ENCODE data around the gene MAPK4.
"Not testable (repeated sequence)": the region's sequence is repeated elsewhere in the genome, so short reads cannot be mapped to it uniquely, and the experiment has no call there.

The MAPK4 gene

DNA sequence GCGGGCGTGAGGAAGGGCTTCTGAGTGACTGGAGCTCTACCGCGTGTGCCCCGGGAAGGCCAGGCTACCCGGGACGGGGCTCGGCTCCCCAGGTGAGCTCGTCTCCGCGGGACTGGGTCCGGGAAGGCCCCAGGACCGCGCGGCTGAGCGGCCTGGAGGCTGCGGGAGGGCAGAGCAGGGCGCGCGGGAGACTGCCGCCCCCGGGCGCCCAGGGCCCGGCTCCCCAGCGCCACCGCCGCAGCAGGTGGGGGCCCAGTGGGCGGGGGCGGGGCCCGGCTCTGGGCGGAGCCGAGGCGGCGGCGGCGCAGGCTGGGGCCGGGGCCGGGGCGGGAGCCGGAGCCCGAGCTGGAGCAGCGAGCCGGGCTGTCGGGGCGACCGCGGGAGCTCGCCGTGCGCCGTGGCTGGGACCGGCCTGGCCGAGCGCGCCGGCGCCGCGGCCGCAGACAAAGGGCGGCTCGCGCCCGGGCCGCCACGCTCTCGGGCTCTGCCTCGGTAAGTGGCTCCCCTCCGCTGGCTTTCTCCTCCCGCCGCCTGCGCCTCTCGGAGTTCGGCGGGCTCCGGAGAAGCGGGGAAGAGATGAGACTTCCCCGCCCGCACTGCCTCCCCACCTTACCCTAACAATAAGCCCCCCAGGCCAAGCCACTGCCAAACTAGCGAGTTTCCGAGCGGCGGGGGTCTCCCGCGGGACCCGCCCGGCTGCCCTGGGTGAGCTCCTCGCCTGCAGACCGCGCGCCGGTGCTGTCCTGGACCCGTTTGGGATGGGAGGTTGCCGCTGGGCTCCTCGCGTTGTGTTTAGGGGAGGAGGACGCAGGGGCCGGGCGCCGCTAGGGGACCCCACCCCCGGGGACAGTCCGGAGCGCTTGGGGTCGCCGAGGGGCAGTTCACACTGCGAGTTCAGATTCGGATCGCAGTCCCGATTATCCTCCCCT lies at the start of gene MAPK4:
TSS of gene MAPK4 (plus strand) at position 336 of the 929 bp plus-strand sequence. CDS start 103,872 bp downstream, outside the sequence.
- DNase-seq, result peak; percentile 67

DNA sequence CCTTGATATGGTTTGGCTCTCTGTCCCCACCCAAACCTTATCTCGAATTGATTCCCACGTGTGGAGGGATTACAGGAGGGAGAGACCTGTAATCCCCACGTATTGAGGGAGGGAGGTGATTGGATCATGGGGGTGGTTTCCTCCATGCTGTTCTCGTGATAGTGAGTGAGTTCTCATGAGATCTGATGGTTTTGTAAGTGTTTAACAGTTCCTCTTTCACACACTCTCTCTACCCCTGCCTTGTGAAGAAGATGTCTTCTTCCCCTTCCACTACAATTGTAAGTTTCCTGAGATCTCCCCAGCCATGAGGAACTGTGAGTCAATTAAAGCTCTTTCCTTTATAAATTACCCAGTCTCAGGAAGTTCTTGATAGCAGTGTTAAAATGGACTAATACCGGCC lies 42.6 kb upstream of the MAPK4 start:
- not testable (repeated sequence) for DNase-seq

DNA sequence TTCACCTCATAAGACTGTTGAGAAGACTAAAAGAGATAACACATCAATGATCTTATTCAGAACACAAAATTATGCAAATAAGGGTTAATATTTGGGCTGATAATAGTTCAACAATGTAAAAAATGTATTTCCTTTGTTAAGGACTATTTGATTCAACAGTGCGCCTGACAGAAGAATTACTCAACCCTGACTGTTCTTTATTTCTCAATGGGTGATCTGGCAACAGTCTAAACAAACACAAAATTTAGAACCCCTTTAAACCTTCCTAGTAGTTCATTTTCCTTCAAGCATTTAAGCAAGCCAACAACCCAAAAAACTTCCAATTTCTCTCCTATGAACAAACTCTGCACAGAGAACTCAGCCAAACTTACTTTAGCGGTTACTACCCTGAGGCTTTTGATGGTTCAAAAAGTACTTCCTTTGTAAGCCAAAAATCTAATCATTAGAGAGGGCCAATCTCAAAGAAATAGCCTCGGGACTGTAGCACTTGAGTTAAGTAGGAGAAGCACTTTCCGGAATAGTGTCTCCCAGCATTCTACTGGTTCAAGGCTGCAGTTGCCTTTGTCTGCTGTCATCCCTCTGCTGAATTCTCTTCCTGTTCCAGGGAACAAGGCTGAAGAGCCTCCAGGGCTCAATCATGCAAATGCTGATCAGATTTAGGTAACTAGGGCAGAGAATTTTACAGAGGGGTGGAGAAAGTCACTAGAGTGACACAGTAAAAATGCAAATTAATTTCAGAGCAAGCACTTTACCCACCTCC lies 40.9 kb upstream of the MAPK4 start:
- peak; percentile 80 for DNase-seq

DNA sequence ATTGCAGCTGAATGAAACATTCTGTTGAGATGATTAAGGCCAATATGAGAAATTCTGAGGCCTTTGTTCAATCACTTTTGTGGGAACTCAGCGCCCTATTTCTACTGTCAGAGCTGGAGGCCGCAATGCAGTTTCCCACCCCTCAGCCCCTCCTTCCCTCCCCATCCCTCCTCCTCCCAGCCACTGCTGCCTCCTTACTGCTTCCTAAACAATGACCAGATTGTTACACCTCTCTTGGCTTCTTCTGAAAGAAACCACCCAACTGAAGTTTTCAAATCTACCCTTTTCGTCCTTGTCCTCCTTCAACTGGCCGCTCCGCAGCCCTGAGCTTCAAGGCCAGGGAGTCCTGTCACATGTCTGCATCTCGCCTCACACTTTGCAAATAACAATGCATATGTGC lies 36.7 kb upstream of the MAPK4 start:
- no peak for DNase-seq

DNA sequence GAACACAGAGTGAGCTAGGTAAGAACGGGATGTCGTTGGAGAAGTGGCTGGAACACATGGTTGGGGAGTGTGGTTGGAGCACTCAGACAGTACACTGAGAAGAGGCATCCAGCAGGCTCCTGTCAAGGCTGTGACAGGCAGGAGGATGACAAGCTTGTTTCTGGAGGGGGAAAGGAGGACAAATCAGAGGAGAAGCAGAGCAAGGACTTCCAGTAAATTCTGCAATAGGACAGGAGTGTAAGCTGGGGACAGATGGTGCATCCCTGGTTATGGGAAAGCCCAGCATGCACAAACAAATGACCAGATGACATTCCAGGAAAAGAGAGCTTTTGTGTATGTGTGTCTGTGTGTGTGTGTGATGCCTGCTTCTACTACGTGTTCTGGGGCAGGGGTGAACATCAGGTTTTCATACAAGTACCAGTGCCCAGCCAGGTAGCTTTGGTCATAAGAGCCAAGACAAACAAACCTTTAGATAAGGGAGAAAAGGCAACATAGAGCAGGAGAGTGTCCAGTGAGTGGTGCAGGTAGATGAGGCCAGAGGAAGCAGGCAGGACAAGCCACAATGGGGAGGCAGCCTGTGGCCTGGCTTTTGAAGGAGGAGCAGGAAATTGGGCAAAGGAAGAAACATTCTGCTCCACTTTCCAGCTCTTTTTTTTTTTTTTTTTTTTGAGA lies 32.1 kb upstream of the MAPK4 start:
- DNase-seq, result no peak

DNA sequence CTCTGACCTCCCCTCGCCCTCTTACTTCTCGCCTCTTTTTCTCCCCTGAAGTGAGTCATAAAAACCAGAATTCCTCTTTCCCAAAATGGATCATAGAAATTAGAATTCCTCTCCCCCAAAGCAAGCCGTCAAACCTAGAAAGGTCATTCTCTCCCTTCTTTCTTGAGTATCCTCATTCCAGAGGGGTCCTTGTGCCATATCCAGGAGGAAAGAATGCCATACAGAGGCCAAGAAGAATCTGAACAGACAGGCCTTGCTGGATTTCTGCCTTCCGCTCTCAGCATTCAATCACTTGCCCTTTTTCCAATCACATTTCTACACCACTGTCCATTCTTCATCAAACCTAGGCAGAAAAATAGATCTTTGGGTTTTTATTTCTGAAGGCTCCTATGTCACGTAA lies 31.1 kb upstream of the MAPK4 start:
- peak; percentile 69 for DNase-seq

DNA sequence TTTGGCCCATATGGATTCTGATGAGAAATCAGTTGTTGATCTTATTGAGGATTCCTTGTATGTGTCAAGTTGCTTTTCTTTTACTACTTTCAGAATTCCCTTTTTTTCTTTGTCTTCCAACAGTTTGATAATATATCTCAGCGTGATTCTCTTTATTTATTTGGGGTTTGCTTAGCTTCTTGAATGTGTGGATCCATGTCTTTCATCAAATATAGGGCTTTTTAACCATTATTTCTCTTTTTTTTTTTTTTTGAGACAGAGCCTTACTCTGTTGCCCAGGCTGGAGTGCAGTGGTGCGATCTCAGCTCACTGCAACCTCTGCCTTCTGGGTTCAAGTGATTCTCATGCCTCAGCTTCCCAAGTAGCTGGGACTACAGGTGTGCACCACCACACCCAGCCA lies 26.1 kb upstream of the MAPK4 start:
- DNase-seq, result not testable (repeated sequence)

DNA sequence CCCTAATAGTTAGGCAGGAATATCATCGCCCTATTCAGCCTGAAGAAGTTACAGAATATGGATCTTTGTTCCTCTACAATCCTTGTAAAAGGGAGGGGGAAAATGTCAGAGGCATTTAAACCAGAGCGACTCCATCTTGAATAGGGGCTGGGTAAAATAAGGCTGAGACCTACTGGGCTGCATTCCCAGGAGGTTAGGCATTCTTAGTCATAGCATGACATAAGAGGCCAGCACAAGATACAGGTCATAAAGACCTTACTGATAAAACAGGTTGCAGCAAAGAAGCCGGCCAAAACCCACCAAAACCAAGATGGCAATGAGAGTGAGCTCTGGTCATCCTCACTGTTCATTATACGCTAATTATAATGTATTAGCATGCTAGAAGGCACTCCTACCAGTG lies 15.4 kb upstream of the MAPK4 start:
- not testable (repeated sequence) for DNase-seq

DNA sequence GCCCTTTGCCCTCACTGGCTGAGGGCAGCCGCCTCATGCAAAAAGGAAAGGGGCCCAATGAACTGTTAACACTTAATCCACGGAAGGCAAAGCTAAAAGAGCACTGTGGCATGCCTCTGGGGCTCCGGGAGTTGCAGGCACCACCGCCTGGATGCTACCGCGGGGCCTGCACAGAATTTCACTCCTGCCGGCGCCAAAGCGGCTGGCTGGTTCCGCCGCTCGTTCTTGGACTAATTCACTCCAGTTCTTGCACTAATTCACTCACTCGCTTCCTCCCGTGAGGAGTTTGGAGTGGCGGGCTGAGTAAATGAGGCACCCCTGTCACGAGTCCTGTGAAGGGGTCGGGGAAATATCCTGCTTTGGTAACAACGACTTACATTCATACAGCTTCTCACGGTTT lies 14.0 kb upstream of the MAPK4 start:
- no peak for DNase-seq

DNA sequence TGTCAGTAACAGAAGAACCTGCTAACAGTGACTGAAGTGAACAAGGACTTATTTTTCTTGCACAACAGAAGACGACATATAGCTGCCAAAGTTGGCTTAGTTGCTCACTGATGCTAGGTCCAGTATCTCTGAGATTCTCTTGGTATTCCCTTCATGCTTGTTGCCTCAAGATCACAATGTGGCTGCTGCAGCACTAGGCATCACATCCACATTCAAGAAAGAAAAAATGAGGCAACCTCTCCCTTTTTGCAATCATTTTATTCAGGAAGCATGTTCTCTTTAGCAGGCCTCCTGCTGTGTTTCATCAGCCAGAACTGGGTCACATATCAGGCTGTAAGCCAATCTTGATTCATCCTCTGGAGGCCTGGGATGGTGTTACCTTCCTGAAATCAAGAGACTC lies 11.7 kb upstream of the MAPK4 start:
- DNase-seq, result no peak

DNA sequence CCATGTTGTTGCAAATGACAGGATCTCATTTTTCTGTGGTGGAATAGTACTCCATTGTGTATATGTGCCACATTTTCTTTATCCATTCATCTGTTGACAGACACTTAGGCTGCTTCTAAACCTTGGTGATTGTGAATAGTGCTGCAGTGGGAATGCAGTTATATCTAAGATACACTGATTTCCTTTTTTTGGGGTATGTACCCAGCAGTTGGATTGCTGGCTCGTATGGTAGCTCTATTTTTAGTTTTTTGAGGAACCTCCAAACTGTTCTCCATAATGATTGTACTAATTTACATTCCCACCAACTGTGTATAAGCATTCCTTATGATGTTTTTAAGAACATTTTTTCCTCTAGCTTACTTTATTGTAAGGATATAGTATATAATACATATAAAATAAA lies 8.2 kb upstream of the MAPK4 start:
- DNase-seq, result not testable (repeated sequence)

DNA sequence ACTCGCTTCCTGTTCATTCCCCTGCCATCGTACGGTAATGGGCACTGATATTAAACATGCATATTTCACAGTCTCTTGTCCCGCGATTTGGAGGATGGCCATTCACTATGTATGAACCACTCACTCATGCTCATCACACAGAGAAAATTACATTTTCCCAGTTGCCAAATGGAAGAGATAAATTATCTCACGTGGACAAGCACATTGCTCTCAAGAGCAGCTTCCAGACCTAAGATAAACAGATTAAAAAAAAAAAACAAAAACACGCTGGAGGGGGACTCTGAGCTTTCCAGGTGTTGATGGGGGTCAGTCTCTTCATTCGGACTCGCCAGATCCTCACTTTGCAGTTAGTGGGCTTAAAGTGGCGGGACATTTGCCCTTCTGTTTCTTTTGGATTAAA lies 1.7 kb upstream of the MAPK4 start:
- DNase-seq, result no peak

DNA sequence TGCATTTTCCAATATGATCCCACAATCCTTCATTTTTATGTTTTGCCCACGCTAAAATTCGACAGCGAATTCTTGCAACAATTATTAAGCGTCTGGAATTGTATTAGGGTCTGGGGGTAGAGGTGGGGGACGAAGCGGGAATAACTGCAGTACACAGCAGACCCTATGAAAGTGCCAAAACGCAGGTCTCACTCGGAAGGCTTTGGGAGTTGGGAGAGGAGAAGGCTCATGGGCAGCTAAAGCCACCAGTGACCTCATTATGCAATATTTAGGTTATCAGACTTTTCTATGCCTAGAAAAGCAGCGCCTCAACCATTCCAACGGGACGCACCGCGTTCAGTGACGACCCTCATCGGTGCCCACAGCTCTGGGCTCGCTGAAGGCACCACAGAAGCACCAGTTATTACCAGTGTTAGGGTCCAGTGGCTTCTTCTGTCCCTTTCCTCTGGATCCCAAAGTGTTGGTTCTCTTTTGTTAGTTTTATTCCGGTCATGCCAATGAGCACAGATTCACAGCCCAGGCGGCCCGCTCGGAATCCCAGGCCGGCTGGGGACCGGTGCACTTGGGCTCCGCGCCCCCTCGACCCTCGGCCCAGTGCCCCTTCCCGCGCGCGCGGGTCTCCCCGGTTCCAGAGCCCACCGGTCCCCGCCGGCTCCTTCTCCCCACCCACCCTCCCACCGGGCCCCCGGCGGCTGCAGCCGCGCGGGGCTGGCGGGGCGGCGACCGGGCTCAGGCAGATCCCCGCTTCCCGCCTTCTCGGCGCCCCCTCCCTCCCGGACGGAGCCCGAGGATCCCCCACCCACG lies 737 bp upstream of the MAPK4 start:
- no peak for DNase-seq

DNA sequence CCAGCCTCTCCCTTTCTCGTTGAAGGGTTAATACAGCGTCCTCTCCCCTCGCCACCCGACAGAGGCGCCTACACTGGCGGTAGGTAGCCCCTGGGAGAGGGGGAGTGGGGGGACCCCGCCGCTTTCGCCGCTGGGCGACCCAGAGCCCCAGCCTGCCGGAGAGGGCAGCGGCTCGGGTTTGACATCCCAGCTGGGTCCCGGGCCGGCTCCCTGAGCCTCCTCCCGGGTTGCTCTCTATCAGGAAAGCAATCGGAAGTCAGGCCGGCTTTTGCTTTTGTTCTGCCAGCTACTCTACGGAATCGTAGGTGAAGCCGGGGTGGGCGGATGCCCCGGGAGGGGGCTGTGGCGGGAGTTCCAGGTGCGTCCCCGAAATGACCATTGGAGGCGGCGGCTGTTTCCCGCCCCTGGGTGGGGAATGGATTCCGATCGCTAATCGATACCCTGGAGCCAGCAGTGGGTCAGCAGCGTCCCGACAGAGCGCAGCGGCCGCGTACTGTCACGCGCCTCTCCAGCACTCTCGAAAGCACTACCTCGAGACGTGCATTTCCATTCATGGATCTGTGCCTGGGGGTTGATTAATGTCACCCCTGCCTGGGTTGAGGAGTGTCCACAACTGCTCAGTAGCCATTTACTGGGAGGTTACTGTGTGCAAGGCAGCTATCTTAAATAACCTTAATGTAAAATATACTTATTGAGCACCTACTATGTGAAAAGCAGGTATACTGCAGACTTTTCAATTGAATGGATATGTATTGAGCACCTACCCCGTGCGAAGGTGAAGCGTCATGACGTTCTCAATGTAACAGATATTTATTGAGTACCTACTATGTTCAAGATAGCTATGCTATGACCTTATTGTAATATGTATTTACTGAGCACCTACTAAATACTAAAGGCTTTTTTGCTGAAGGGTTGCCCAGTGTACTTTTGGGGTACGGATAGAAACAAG lies 1.1 kb downstream of the MAPK4 start:
- peak; percentile 66 for DNase-seq

DNA sequence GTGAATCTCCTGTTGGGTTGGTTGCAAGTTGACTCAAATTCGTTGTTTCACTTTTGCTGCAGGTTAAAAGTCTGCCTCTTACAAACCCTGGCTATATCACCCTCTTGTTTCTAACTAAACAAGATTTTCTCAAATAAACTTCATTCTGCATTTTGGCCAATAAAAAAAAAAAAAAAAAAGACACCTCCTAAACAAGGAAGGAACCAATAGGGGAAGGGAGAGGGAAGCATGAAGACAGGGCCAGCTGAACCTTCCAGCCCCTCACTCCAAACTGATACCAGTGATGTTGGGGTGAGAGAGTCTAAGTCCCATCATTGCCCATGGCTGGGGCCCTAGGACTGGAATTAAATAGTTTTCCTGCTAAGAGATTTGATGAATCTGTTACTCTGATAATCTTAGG lies 2.4 kb downstream of the MAPK4 start:
- not testable (repeated sequence) for DNase-seq

DNA sequence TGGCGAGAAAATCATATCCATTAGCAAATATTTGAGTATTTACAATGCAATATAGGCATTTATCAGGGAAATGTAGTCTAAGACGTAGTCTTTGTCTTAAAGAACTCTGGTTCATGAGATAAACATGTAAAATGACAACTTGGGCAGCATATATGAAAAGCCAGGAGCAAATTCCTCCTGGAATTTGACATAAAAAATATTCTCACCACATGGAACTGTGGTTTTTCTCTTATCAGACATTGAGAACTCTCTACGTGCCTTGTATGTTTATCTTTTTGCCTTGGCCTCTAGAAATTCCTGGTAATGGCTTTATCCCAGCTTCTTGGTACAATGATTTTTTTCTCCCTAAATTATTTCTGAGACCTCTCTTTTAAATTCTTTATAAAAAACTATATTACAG lies 2.8 kb downstream of the MAPK4 start:
- DNase-seq, result no peak

DNA sequence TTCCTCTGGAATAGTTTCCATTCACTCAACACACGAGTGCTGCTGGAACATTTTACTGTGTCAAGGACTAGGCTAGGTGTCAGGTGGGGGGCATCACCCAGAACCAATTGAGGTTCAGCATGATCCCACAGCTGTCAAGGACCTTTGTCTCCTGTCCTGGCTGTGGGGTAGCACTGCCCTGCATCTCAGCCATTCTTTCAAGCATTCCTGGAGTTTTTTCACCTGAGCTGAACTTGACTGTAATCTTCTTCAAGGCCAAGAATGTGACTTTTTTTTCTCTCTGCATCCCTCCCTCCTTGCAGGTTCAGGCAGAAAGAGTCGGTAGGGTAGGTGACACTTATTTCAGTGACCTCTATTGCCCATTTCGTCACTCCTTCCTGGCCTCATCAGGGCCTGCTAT lies 3.5 kb downstream of the MAPK4 start:
- DNase-seq, result no peak

DNA sequence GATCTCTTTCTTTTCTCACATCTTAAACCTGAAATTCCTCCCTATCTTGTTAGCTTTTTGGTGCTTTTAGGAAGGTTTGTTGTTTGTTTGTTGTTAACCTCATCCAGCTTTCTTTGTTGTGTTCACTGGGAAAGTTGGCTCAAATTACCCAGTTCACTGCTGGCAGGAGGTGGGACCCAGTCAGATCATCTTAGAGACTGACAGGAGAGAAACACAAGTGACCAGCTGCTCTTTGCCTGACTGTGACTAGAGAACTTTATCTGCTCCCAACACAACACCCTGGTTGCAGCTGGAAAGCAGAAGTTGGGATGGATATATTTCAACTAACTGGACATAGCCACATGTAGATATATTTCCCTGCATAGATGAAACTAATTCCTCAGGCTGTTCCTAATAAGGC lies 10.0 kb downstream of the MAPK4 start:
- DNase-seq, result no peak

DNA sequence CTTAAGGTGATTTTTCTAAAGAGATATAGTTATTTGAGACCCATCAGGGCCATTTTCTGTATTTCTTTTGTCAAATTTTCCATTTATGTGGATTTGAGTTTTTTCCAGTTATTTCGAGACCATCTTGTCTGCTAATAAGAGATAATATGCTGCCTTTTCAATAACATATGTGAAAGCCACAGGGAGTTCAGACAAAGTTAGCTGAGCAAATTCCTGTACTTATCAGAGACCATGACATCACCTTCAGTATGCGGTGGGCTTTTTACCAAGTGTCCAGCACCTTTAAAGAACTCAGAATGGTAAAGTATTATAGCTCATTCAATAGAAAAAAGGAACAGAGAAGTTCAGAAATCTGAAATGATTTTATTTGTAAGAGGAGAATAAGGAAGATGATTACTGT lies 11.7 kb downstream of the MAPK4 start:
- DNase-seq, result no peak

DNA sequence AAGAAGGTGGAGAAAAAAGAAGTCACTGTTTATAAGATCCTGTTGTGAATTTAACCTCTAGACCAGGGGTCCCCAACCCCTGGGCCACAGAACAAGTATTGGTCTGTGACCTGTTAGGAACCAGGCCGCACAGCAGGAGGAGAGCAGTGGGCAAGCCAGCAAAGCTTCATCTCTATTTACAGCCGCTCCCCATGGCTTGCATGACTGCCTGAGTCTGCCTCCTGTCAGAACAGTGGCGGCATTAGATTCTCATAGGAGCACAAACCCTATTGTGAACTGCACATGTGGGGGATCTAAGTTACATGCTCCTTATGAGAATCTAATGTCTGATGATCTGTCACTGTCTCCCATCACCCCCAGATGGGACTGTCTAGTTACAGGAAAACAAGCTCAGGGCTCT lies 13.3 kb downstream of the MAPK4 start:
- DNase-seq, result not testable (repeated sequence)

DNA sequence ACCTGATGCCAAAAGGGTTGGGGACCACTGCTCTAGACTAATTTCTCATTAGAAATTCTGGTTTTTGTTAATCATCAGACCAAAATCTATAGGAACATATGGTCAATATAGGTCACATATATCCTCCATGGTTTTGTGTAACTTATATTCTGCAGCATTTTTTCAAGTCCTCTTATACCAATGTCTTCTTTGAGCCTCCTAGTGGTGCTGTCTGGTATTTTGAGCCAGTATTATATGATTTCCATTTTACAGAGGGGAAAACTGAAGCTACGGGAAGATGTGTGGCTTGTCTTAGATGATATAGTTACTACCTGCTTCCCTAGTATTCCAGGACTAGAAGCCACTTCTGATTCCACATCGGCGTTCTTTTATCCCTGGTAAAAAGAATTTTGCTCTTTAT lies 13.8 kb downstream of the MAPK4 start:
- no peak for DNase-seq
